ENCODE results near the gene MTA3.

The MTA3 gene

DNA sequence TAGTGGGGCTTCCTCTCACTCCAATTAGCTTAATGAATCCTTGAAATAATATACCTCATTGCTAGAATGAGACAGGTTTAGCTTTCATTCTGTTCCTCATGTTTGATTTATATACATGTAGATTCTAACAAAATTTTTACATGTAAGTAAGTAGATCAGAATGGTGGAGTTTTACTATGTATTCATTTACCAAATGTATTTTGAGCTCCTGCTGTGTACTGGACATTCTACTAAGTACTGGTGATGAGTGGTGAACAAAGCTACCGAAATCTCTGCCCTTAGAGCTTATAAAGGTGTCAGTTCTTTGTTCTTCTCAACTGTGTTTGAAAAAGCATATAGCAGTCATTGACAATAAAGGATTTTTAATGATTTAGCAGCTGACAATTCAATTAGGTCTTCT, 19.7 kb downstream of the MTA3 start:
- Histone ChIP-seq H3K9me3 (ENCODE audit: control insufficient read depth, low read length) (no peaks in the 10 kb centered on the region), H2AFZ (no peak overlapping the region), H3K27ac (no peak overlapping the region), H3K9ac (no peak overlapping the region), H3K4me2 (ENCODE audit: low read length) (no peak overlapping the region), H3K79me2 (peaks cover 16% of the 10 kb centered on the region), H3K27me3 (ENCODE audit: control insufficient read depth, insufficient read depth, low read length) (no peaks in the 10 kb centered on the region), H3K36me3 (ENCODE audit: control insufficient read depth, insufficient read depth, low read length) (no peaks in the 10 kb centered on the region), H3K4me1 (no peaks in the 10 kb centered on the region), H3K4me3 (ENCODE audit: low read depth, low read length) (no peak overlapping the region)
- TF ChIP-seq CTCF (IDR thresholded peaks at IDR 0.05): no peak

- no peak overlapping the region for H3K4me2 ChIP-seq (ENCODE audit: low read length)
- no peak overlapping the region for H2AFZ ChIP-seq
- peaks cover 18% of the 10 kb centered on the region for H3K79me2 ChIP-seq
- H3K27ac ChIP-seq: no peak overlapping the region
- no peak overlapping the region for H3K4me3 ChIP-seq (ENCODE audit: low read depth, low read length)
- no peak overlapping the region for H3K9ac ChIP-seq
- H3K27me3 ChIP-seq (ENCODE audit: control insufficient read depth, insufficient read depth, low read length): no peaks in the 10 kb centered on the region
- H3K4me1 ChIP-seq: no peaks in the 10 kb centered on the region
- TF ChIP-seq CTCF (IDR thresholded peaks at IDR 0.05): no peak
- H3K36me3 ChIP-seq (ENCODE audit: control insufficient read depth, insufficient read depth, low read length): no peaks in the 10 kb centered on the region
- no peaks in the 10 kb centered on the region for H3K9me3 ChIP-seq (ENCODE audit: control insufficient read depth, low read length)
These were observed 21.7 kb downstream of the MTA3 start for GRCh38 chr2:42590176-42590575.

- no peak overlapping the region for H3K4me3 ChIP-seq (ENCODE audit: low read depth, low read length)
- no peaks in the 10 kb centered on the region for H3K36me3 ChIP-seq (ENCODE audit: control insufficient read depth, insufficient read depth, low read length)
- H3K4me1 ChIP-seq: no peaks in the 10 kb centered on the region
- H3K9ac ChIP-seq: no peak overlapping the region
- no peaks in the 10 kb centered on the region for H3K9me3 ChIP-seq (ENCODE audit: control insufficient read depth, low read length)
- peaks cover 22% of the 10 kb centered on the region for H3K79me2 ChIP-seq
- TF ChIP-seq CTCF (IDR thresholded peaks at IDR 0.05): no peak
- no peaks in the 10 kb centered on the region for H3K27me3 ChIP-seq (ENCODE audit: control insufficient read depth, insufficient read depth, low read length)
- H2AFZ ChIP-seq: no peak overlapping the region
- no peak overlapping the region for H3K4me2 ChIP-seq (ENCODE audit: low read length)
- H3K27ac ChIP-seq: no peak overlapping the region
These were observed 24.9 kb downstream of the MTA3 start for GRCh38 chr2:42593282-42593681.

DNA sequence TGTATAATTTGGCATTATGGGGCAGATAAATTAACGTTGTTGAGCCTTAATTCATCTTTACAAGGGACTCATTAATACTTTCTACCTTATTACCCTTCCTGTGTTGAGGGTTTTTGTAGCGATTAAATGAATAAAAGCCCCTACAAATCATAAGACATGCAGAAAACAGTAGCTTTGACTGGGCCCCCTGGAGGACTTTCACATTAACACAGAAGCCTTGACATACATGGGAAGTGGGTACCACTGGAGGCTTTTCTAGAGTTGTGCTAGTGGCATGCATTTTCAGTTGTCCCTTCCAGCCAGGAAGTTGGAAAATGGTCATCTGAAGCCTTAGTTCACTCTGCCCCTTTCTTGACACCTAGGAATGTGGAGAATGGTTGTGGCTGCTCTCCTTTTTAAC, 30.2 kb downstream of the MTA3 start:
- Histone ChIP-seq H3K9ac (no peak overlapping the region), H3K36me3 (ENCODE audit: control insufficient read depth, insufficient read depth, low read length) (no peaks in the 10 kb centered on the region), H3K9me3 (ENCODE audit: control insufficient read depth, low read length) (no peaks in the 10 kb centered on the region), H3K79me2 (peaks cover 13% of the 10 kb centered on the region), H3K27me3 (ENCODE audit: control insufficient read depth, insufficient read depth, low read length) (no peaks in the 10 kb centered on the region), H3K4me2 (ENCODE audit: low read length) (no peak overlapping the region), H3K4me3 (ENCODE audit: low read depth, low read length) (no peak overlapping the region), H2AFZ (no peak overlapping the region), H3K4me1 (no peaks in the 10 kb centered on the region), H3K27ac (no peak overlapping the region)
- TF ChIP-seq CTCF (IDR thresholded peaks at IDR 0.05): no peak

GRCh38 chr2:42601076-42601475, 32.6 kb downstream of the MTA3 start:
- H3K4me1 ChIP-seq: no peaks in the 10 kb centered on the region
- TF ChIP-seq CTCF (IDR thresholded peaks at IDR 0.05): no peak

More at GRCh38 chr2:42601076-42601475, 32.6 kb downstream of the MTA3 start:
- Histone ChIP-seq H3K27me3 (ENCODE audit: control insufficient read depth, insufficient read depth, low read length) (no peaks in the 10 kb centered on the region), H2AFZ (no peak overlapping the region), H3K9ac (no peak overlapping the region), H3K9me3 (ENCODE audit: control insufficient read depth, low read length) (no peaks in the 10 kb centered on the region), H3K36me3 (ENCODE audit: control insufficient read depth, insufficient read depth, low read length) (no peaks in the 10 kb centered on the region), H3K4me3 (ENCODE audit: low read depth, low read length) (no peak overlapping the region), H3K27ac (no peak overlapping the region), H3K79me2 (peaks cover 11% of the 10 kb centered on the region), H3K4me2 (ENCODE audit: low read length) (no peak overlapping the region)

All from parathyroid adenoma (tissue), 2 donors.